ENCODE measurements around the gene ENOX1.

DNA sequence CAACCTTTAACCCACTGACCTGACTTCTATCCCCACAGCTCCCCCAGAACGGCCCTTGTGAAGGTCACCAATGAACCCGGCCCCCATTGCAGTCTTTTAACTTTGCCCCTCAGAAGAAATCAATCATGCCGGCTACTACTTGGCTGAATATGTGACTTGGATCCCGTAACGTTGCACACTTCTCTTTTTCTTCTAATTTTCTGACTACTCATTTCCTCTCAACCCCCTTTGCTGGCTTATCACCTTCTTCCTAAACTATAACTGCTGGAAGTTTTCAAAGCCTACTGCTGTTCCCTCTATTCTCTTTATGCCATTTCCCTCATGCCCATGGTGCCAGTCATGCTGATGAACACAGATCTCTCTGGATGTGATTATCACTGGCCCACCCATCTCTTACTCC lies 395.7 kb downstream of the ENOX1 start:
- TF ChIP-seq, protein P1, sequence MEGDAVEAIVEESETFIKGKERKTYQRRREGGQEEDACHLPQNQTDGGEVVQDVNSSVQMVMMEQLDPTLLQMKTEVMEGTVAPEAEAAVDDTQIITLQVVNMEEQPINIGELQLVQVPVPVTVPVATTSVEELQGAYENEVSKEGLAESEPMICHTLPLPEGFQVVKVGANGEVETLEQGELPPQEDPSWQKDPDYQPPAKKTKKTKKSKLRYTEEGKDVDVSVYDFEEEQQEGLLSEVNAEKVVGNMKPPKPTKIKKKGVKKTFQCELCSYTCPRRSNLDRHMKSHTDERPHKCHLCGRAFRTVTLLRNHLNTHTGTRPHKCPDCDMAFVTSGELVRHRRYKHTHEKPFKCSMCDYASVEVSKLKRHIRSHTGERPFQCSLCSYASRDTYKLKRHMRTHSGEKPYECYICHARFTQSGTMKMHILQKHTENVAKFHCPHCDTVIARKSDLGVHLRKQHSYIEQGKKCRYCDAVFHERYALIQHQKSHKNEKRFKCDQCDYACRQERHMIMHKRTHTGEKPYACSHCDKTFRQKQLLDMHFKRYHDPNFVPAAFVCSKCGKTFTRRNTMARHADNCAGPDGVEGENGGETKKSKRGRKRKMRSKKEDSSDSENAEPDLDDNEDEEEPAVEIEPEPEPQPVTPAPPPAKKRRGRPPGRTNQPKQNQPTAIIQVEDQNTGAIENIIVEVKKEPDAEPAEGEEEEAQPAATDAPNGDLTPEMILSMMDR (conservative IDR thresholded peaks at IDR 0.05; ENCODE audit: low read depth, low read length), result no peak
- no peak for TF ChIP-seq EZH2 (IDR thresholded peaks at IDR 0.05; ENCODE audit: low read length, unreplicated experiment)
